Immature natural killer cell (primary cell): Measurements from ENCODE around the gene WFIKKN1. TPM values are rescaled to one million over a fixed set of nuclear protein-coding genes. Genes with fewer than 3 reads are reported as not detected.

Source experiments
- DNase-seq, 3 donors: peaks; one replicate each; pipeline ENCODE4 v3.0.0; 2022; ENCODE audit warnings: mixed read lengths in 1 of 3
- H3K27ac Mint-ChIP-seq, 6 donors: one replicate each; pipeline ENCODE4 v1.8.0; 2020; ENCODE audit warnings: mixed read lengths in 6 of 6, mild to moderate bottlenecking in 5 of 6, inconsistent platforms in 4 of 6, moderate library complexity in 3 of 6
- H3K27me3 Mint-ChIP-seq, 3 donors: one replicate each; pipeline ENCODE4 v1.8.0; 2020 to 2021; ENCODE audit warnings: low read depth in 3 of 3, mild to moderate bottlenecking in 3 of 3, mixed read lengths in 3 of 3, moderate library complexity in 3 of 3, inconsistent platforms in 1 of 3
- H3K36me3 Mint-ChIP-seq, 3 donors: one replicate each; pipeline ENCODE4 v1.8.0; 2020; ENCODE audit warnings: mixed read lengths in 3 of 3, inconsistent platforms in 2 of 3, mild to moderate bottlenecking in 2 of 3
- H3K4me1 Mint-ChIP-seq, 2 donors: one replicate each; pipeline ENCODE4 v1.8.0; 2020; ENCODE audit warnings: inconsistent platforms in 2 of 2, mild to moderate bottlenecking in 2 of 2, mixed read lengths in 2 of 2, moderate library complexity in 1 of 2
- H3K4me3 Mint-ChIP-seq, 5 donors: one replicate each; pipeline ENCODE4 v1.8.0; 2020; ENCODE audit warnings: mild to moderate bottlenecking in 5 of 5, mixed read lengths in 5 of 5, inconsistent platforms in 3 of 5, moderate library complexity in 3 of 5
- H3K9me3 Mint-ChIP-seq, 6 donors: one replicate each; pipeline ENCODE4 v1.8.0; 2020; ENCODE audit warnings: mild to moderate bottlenecking in 6 of 6, mixed read lengths in 6 of 6, inconsistent platforms in 4 of 6, moderate library complexity in 3 of 6
- polyA plus RNA-seq, 3 donors: library from polyadenylated mRNA; unstranded; fragments of 300-500 nt; fragmentation: Illumina TruSeq; gene quantifications; one replicate each; pipeline ENCODE4 v1.2.3, GENCODE V29; 2021

The WFIKKN1 gene
- polyA plus RNA-seq, 3 donors from 2014 or later: 0.17 to 0.19 TPM; not detected in 1

- no peak overlapping the region for H3K27ac Mint-ChIP-seq
- H3K36me3 Mint-ChIP-seq: peaks cover 0 to 5% (median 0%) of the 10 kb centered on the region in 3 donors
- no peak for DNase-seq
- H3K9me3 Mint-ChIP-seq: peaks cover 0 to 2% (median 0%) of the 10 kb centered on the region in 6 donors
- peaks cover 7% of the 10 kb centered on the region in 3 donors for H3K27me3 Mint-ChIP-seq
- no peak overlapping the region for H3K4me3 Mint-ChIP-seq
- H3K4me1 Mint-ChIP-seq: peaks cover 0 to 6% of the 10 kb centered on the region in 2 donors
Measured at GRCh38 chr16:631808-632358, 1.1 kb downstream of the WFIKKN1 start.

DNA sequence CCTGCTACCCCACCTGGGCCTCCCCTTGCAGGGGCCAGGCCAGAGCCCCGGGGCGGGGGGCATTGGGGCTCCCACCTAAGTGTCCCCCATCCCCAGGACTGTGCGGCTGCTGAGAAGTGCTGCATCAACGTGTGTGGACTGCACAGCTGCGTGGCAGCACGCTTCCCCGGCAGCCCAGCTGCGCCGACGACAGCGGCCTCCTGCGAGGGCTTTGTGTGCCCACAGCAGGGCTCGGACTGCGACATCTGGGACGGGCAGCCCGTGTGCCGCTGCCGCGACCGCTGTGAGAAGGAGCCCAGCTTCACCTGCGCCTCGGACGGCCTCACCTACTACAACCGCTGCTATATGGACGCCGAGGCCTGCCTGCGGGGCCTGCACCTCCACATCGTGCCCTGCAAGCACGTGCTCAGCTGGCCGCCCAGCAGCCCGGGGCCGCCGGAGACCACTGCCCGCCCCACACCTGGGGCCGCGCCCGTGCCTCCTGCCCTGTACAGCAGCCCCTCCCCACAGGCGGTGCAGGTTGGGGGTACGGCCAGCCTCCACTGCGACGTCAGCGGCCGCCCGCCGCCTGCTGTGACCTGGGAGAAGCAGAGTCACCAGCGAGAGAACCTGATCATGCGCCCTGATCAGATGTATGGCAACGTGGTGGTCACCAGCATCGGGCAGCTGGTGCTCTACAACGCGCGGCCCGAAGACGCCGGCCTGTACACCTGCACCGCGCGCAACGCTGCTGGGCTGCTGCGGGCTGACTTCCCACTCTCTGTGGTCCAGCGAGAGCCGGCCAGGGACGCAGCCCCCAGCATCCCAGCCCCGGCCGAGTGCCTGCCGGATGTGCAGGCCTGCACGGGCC lies 1.9 kb downstream of the WFIKKN1 start:
- Mint-ChIP-seq H3K4me3 (no peak overlapping the region), H3K9me3 (peaks cover 0 to 2% (median 0%) of the 10 kb centered on the region in 6 donors), H3K27ac (no peak overlapping the region), H3K27me3 (peaks cover 7 to 9% (median 8%) of the 10 kb centered on the region in 3 donors), H3K4me1 (peaks cover 0 to 7% of the 10 kb centered on the region in 2 donors), H3K36me3 (peaks cover 0 to 5% (median 0%) of the 10 kb centered on the region in 3 donors)
- DNase-seq: no peak

DNA sequence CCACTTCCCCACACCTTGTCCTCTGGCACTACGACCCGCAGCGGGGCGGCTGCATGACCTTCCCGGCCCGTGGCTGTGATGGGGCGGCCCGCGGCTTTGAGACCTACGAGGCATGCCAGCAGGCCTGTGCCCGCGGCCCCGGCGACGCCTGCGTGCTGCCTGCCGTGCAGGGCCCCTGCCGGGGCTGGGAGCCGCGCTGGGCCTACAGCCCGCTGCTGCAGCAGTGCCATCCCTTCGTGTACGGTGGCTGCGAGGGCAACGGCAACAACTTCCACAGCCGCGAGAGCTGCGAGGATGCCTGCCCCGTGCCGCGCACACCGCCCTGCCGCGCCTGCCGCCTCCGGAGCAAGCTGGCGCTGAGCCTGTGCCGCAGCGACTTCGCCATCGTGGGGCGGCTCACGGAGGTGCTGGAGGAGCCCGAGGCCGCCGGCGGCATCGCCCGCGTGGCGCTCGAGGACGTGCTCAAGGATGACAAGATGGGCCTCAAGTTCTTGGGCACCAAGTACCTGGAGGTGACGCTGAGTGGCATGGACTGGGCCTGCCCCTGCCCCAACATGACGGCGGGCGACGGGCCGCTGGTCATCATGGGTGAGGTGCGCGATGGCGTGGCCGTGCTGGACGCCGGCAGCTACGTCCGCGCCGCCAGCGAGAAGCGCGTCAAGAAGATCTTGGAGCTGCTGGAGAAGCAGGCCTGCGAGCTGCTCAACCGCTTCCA lies 2.7 kb downstream of the WFIKKN1 start:
- H3K27me3 Mint-ChIP-seq: peaks cover 8 to 10% (median 9%) of the 10 kb centered on the region in 3 donors
- H3K36me3 Mint-ChIP-seq: peaks cover 0 to 5% (median 0%) of the 10 kb centered on the region in 3 donors
- peaks cover 0 to 9% of the 10 kb centered on the region in 2 donors for H3K4me1 Mint-ChIP-seq
- H3K27ac Mint-ChIP-seq: no peak overlapping the region
- peaks cover 0 to 2% (median 0%) of the 10 kb centered on the region in 6 donors for H3K9me3 Mint-ChIP-seq
- DNase-seq: no peak
- no peak overlapping the region for H3K4me3 Mint-ChIP-seq

DNA sequence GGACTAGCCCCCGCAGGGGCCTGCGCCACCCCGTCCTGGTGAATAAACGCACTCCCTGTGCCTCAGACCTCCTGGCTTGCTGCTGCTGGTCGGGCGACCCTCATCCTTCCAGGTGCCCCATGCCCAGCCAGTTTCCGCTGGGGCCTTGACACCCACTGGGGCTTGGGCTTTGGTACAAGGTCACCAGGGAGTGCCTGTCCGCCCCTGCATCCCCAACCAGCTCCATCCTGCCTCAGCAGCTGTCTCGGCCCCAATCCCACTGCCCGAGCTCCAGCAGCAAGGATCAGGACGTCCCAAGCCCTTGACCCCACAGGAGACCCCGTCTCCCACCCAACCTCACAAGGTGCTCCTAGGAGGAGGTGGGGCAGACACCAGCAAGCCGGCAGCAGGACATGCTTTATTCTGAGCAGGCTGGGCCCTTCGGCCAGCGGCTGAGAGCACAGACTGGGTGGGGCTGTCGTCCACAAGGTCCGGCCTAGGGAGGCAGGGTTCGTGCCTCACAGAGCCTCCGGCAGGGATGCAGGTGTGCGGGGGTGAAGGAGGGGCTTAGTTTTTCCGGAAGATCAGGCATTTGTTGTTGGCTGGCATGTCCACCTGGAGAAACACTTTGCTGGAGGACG lies 3.4 kb downstream of the WFIKKN1 start:
- no peak for DNase-seq
- H3K9me3 Mint-ChIP-seq: peaks cover 0 to 2% (median 0%) of the 10 kb centered on the region in 6 donors
- peaks cover 8 to 10% (median 9%) of the 10 kb centered on the region in 3 donors for H3K27me3 Mint-ChIP-seq
- H3K4me3 Mint-ChIP-seq: peak overlapping the region in 4 of 5 donors; percentile 14 to 64 (median 46)
- H3K4me1 Mint-ChIP-seq: peaks cover 0 to 9% of the 10 kb centered on the region in 2 donors
- H3K27ac Mint-ChIP-seq: no peak overlapping the region
- no peaks in the 10 kb centered on the region for H3K36me3 Mint-ChIP-seq

DNA sequence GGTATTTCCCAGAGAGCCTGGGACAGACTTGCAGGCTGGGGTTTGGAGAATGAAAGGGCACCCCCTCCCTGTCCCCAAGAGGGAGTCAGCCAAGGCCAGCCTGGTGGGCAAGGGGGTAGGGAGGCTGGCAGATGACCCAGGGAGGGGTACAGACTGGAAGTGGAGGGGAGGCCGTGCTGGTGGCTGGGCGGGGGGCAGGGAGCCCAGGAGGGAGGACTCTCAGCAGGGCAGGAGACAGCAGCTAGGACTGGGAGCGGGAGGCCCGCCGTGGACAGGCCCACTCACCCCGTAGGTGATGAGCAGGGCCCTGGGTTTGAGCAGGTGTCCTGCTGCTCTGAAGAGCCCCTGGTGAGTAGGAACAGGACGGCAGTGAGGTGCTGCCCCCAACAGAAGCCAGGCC lies 4.2 kb downstream of the WFIKKN1 start:
- peaks cover 0 to 9% of the 10 kb centered on the region in 2 donors for H3K4me1 Mint-ChIP-seq
- H3K9me3 Mint-ChIP-seq: peaks cover 0 to 2% (median 0%) of the 10 kb centered on the region in 6 donors
- peak overlapping the region; percentile 20 to 75 (median 52) for H3K4me3 Mint-ChIP-seq
- H3K27me3 Mint-ChIP-seq: peaks cover 8 to 10% (median 9%) of the 10 kb centered on the region in 3 donors
- no peak overlapping the region for H3K27ac Mint-ChIP-seq
- H3K36me3 Mint-ChIP-seq: no peaks in the 10 kb centered on the region
- no peak for DNase-seq

- Mint-ChIP-seq H3K9me3 (peaks cover 0 to 2% (median 0%) of the 10 kb centered on the region in 6 donors), H3K27me3 (peaks cover 8 to 10% (median 9%) of the 10 kb centered on the region in 3 donors), H3K36me3 (no peaks in the 10 kb centered on the region), H3K27ac (peak overlapping the region in 1 of 6 donors; percentile 94), H3K4me3 (peak overlapping the region; percentile 18 to 98 (median 38)), H3K4me1 (peaks cover 0 to 12% of the 10 kb centered on the region in 2 donors)
- peak in 1 of 3 donors; percentile 11 for DNase-seq
Measured at GRCh38 chr16:635573-636205, 4.9 kb downstream of the WFIKKN1 start.

GRCh38 chr16:636206-637080 lies 5.7 kb downstream of the WFIKKN1 start, which contains the start of gene METTL26:
METTL26 (minus strand) TSS chr16:636305; CDS start chr16:636290, 15 bp downstream.
- peak; percentile 92 for DNase-seq
- H3K9me3 Mint-ChIP-seq: peaks cover 0 to 2% (median 0%) of the 10 kb centered on the region in 6 donors
- peak within 1 kb of the TSS; percentile 95 to 99 (median 98) for H3K4me3 Mint-ChIP-seq
- peaks cover 0 to 13% of the 10 kb centered on the region in 2 donors for H3K4me1 Mint-ChIP-seq
- H3K27me3 Mint-ChIP-seq: peaks cover 8 to 10% (median 9%) of the 10 kb centered on the region in 3 donors
- H3K36me3 Mint-ChIP-seq: no peaks in the 10 kb centered on the region
- peak within 1 kb of the TSS; percentile 90 to 98 (median 96) for H3K27ac Mint-ChIP-seq

DNA sequence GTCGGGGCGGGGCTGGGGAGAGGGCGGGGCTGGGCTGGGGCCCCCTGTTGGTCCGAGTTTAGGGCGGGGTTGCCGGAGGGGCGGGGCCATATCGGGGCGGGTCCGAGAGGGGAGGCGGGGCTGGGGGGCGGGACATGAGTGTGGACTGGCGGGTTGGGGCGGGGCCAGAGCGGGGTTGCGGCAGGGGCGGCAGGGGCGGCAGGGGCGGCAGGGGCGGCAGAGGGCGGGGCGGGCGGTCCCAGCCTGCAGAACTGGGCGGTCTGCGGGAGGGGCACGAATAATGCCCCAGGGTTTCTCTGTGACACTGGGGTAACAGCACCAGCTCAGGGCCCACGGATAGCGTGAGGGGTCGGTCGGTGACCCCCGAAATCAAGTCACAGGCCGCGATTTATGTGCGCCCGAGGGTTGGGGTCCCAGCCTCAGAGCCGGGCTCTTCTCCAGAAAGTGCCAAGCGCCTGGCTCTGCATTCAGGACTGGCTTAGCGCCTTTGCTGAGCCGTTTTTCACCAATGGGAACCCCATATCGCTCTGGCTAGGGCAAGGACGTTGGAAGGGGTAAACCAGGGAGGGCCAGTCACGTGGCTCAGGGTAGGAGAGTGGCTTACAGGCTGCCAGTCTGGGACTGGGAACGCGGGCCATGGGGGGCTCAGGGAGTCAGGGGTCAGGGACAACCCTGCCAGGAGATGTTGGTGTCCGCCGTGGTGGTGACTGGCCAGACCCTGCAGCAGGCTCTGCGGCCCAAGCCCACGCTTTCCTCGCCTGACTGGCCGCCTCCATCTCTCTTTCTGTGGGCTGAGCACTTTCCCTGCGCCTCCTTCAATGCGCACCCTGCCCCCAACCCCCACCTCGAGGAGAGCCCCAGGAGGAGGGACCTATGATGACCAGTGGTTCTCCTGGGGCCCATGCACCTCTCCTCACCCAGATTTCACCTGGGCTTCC lies 6.6 kb downstream of the WFIKKN1 start:
- Mint-ChIP-seq H3K27ac (peak overlapping the region; percentile 17 to 98 (median 96)), H3K9me3 (peaks cover 0 to 2% (median 0%) of the 10 kb centered on the region in 6 donors), H3K27me3 (peaks cover 8 to 10% (median 9%) of the 10 kb centered on the region in 3 donors), H3K4me3 (peak overlapping the region; percentile 95 to 99 (median 98)), H3K36me3 (no peaks in the 10 kb centered on the region), H3K4me1 (peaks cover 0 to 13% of the 10 kb centered on the region in 2 donors)
- DNase-seq: no peak

DNA sequence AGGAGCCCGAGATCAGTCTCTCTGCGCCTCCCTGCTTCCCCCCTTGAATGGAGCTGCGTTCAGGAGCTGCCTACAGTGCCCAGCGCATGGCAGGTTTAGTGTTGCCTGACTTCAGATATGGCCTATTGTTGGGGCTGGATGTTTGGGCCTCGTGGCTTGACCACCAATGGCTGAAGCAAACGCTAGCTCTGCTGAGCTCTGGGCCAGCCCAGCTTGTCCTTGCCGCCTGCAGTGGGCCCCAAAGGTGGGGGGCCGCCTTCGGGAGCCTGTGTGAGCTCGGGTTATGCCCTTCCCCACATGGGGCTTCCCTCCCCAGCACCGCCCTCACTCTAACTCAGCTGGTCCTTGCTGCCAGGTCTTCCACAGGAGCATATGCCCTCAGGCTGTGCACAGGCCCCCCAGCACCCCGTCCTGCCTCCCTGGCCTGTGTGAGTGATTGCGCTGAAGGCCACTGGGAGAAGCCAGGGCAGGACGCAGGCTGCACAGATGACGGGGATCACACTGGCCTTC lies 7.3 kb downstream of the WFIKKN1 start:
- Mint-ChIP-seq H3K9me3 (peaks cover 0 to 2% (median 0%) of the 10 kb centered on the region in 6 donors), H3K4me3 (peak overlapping the region in 3 of 5 donors; percentile 32 to 60 (median 58)), H3K27ac (peak overlapping the region in 1 of 6 donors; percentile 45), H3K4me1 (peaks cover 0 to 16% of the 10 kb centered on the region in 2 donors), H3K36me3 (no peaks in the 10 kb centered on the region), H3K27me3 (peaks cover 8 to 10% (median 9%) of the 10 kb centered on the region in 3 donors)
- no peak for DNase-seq

- no peaks in the 10 kb centered on the region for H3K36me3 Mint-ChIP-seq
- H3K4me1 Mint-ChIP-seq: peaks cover 0 to 16% of the 10 kb centered on the region in 2 donors
- no peak overlapping the region for H3K27ac Mint-ChIP-seq
- peaks cover 0 to 2% (median 0%) of the 10 kb centered on the region in 6 donors for H3K9me3 Mint-ChIP-seq
- H3K27me3 Mint-ChIP-seq: peaks cover 8 to 10% (median 9%) of the 10 kb centered on the region in 3 donors
- peak overlapping the region in 1 of 5 donors; percentile 36 for H3K4me3 Mint-ChIP-seq
- DNase-seq: no peak
Measured at GRCh38 chr16:638836-639235, 8.1 kb downstream of the WFIKKN1 start.

GRCh38 chr16:640614-641013 lies 9.8 kb downstream of the WFIKKN1 start:
- Mint-ChIP-seq H3K27ac (no peak overlapping the region), H3K4me3 (peak overlapping the region; percentile 20 to 77 (median 57)), H3K4me1 (peaks cover 0 to 17% of the 10 kb centered on the region in 2 donors), H3K36me3 (no peaks in the 10 kb centered on the region), H3K27me3 (peaks cover 8 to 10% (median 9%) of the 10 kb centered on the region in 3 donors), H3K9me3 (peaks cover 0 to 2% (median 0%) of the 10 kb centered on the region in 6 donors)
- DNase-seq: no peak
